Uterus (tissue), 4 donors: Measurements from ENCODE around the gene TXNRD3. TPM values are rescaled to one million over a fixed set of nuclear protein-coding genes. Genes with fewer than 3 reads are reported as not detected.

Experiments used
- DNase-seq, 2 donors: peaks; one replicate each; pipeline ENCODE4 v3.0.0-alpha.2; 2019 to 2020
- H3K27ac ChIP-seq, 2 donors: fragments of 200-600 bp; sonication (generic); 1 replicate in 1 of 2; 2 replicates in 1 of 2; pipeline ENCODE4 v1.5.1; 2016 to 2018
- H3K27me3 ChIP-seq, 2 donors: fragments of 200-600 bp; sonication (generic); one replicate each; pipeline ENCODE4 v1.5.1; 2018 to 2019; ENCODE audit warnings: control low read depth in 1 of 2
- H3K36me3 ChIP-seq, 2 donors: fragments of 200-600 bp; sonication (generic); one replicate each; pipeline ENCODE4 v1.5.1; 2019; ENCODE audit warnings: control low read depth in 1 of 2
- H3K4me1 ChIP-seq, 2 donors: fragments of 200-600 bp; sonication (generic); one replicate each; pipeline ENCODE4 v1.5.1; 2018 to 2019; ENCODE audit warnings: control low read depth in 1 of 2
- H3K4me3 ChIP-seq, 2 donors: fragments of 200-600 bp; sonication (generic); 1 replicate in 1 of 2; 2 replicates in 1 of 2; pipeline ENCODE4 v1.5.1; 2018 to 2019; ENCODE audit warnings: mild to moderate bottlenecking in 1 of 2
- H3K9me3 ChIP-seq, 2 donors: fragments of 200-600 bp; sonication (generic); one replicate each; pipeline ENCODE4 v1.5.1; 2019; ENCODE audit warnings: control low read depth in 1 of 2
- POLR2A ChIP-seq, 2 donors: fragments of 450-650 bp; IDR thresholded peaks; one replicate each; pipeline ENCODE4 v1.6.1; 2016; ENCODE audit warnings: antibody characterized with exemption in 2 of 2, mild to moderate bottlenecking in 1 of 2, moderate library complexity in 1 of 2
- intact Hi-C: fragments of 100-400 bp; cut with DNase I; formaldehyde crosslinking; loops from one replicate; pipeline ENCODE4 v1.15.1; 2023; ENCODE audit warnings: low total_unique reads
- total RNA-seq, 4 donors: library from RNA; depleted of rRNA in 3 of 4; stranded (reverse); fragments of >200 nt in 3 of 4; gene quantifications; one replicate each; pipeline versions ENCODE4 v1.1.0 to v1.2.4, GENCODE V29; 2014 to 2023
- TF ChIP-seq, protein P1 (sequence below), 4 experiments: fragments of 200-600 bp in 2 of 4; fragments of 450-650 bp in 2 of 4; sonication (generic) in 2 of 4; IDR thresholded peaks; one replicate each; pipeline ENCODE4 v1.5.1; 2016 to 2019; ENCODE audit warnings: antibody characterized with exemption in 4 of 4, mild to moderate bottlenecking in 2 of 4, moderate library complexity in 1 of 4
- donor health status: DM: yes; HTN: yes; CAD: no.

Gene TXNRD3
- total RNA-seq = 10 to 100 TPM; 13.8 to 31.2 (median 17.8) TPM

DNA sequence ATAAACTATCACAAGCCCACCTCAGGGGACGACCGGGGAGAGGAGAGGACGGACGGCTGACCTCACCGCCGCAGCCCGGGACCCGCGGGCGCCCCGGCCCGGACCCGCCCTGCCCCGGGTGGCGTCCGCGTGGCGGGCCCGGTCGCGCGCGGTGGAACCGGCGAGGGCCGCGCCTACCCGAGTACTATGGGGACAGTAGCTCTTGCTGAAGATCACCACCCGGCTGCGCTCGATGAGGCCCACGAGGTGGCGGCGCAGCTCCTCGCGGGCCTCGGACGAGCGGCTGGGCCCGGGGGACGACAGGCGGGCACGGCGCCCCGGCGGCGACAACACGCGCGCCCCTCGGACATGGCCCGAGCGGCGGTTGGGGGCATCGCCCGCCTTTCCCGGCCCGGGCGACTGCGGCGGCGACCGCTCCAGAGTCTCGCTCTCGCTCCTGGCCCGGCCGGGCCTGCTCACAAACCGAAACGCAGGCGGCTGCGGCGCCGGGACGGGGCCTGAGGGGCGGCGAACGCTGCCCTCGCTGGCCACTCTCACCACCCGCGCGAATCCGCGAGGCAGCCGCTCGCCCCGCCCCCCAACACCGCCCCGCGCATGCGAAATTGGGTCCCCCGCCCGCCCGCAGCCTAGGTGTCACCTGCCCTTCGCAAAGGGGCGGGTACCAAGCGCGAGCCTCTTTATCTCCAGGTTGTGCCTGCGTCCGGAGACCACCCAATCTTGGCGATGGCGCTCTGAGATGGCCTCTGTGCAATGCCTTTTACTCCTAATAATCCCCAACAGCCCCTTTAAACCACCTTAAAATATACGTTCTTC is at the start of gene TXNRD3:
TSS of gene TXNRD3 (minus strand) at position 554 of the 813 bp plus-strand sequence.
- no peaks in the 10 kb centered on the region for H3K4me1 ChIP-seq
- H3K27me3 ChIP-seq = no peaks in the 10 kb centered on the region
- H3K4me3 ChIP-seq = peak within 1 kb of the TSS; percentile 40 to 83
- H3K36me3 ChIP-seq = no peaks in the 10 kb centered on the region
- intact Hi-C loops = no loop called here
- TF ChIP-seq, protein P1, sequence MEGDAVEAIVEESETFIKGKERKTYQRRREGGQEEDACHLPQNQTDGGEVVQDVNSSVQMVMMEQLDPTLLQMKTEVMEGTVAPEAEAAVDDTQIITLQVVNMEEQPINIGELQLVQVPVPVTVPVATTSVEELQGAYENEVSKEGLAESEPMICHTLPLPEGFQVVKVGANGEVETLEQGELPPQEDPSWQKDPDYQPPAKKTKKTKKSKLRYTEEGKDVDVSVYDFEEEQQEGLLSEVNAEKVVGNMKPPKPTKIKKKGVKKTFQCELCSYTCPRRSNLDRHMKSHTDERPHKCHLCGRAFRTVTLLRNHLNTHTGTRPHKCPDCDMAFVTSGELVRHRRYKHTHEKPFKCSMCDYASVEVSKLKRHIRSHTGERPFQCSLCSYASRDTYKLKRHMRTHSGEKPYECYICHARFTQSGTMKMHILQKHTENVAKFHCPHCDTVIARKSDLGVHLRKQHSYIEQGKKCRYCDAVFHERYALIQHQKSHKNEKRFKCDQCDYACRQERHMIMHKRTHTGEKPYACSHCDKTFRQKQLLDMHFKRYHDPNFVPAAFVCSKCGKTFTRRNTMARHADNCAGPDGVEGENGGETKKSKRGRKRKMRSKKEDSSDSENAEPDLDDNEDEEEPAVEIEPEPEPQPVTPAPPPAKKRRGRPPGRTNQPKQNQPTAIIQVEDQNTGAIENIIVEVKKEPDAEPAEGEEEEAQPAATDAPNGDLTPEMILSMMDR (IDR thresholded peaks at IDR 0.05) = peak in 3 of 4 experiments; percentile 7 to 31 (median 10)
- peak; percentile 42 to 79 for TF ChIP-seq POLR2A (IDR thresholded peaks at IDR 0.05)
- no peaks in the 10 kb centered on the region for H3K9me3 ChIP-seq
- peak within 1 kb of the TSS; percentile 78 to 84 for H3K27ac ChIP-seq
- DNase-seq = peak; percentile 74 to 81

DNA sequence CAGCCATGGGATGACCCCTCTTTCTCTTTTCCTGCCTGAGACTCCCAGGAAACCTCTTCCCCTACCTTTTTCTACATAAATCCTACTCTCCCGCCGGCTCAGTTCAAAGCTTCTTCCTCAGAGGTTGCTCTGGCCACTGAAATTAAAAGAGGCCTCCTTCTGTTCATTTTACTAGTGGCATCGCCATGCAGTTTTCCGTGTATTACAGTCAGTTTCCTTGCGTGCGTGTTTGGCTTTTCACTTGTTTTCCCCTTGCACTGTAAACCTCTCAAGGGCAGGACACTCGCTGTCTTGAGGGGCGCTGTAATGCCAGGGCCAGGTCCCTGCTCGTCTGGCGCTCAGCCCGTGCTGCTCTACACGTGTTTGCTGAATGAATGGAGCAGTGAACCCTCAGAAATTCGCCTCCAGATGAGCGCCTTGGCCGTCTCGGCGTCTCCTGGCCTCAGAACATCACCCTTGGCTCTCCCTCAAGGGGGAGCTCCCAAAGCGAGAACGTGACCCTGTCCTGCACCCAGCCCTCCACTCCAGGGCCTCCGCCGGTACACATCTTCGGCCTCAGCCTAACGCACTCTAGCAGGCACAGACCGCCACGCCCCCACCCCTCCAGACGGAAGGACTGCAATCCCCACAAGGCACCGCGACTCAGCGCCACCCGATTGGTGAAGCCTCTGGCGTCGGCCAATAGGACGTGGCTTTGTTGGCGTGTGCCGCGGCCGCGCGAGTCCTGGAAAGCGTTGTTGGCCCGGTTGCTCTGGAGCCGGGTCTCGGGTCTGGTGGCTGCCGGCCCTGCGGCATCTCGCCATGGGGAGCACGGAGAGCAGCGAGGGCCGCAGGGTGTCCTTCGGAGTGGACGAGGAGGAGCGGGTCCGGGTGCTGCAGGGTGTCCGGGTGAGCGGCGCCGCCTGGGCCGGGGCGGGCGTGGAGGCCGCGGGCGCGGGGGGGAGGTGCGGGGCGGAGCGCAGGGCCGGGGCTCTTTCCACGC is 48.9 kb upstream of the TXNRD3 start, which contains the start of gene CHCHD6:
TSS of gene CHCHD6 (plus strand) at position 729 of the 982 bp plus-strand sequence. CDS start at position 802, 73 bp downstream.
- Histone ChIP-seq H3K27me3 (no peaks in the 10 kb centered on the region), H3K4me1 (peaks cover 0 to 4% of the 10 kb centered on the region in 2 donors), H3K9me3 (no peaks in the 10 kb centered on the region), H3K36me3 (no peaks in the 10 kb centered on the region), H3K27ac (peak within 1 kb of the TSS in 1 of 2 donors; percentile 29), H3K4me3 (peak within 1 kb of the TSS; percentile 51 to 79)
- TF ChIP-seq, protein P1 (IDR thresholded peaks at IDR 0.05) = peak in 1 of 4 experiments; percentile 9
- no peak for TF ChIP-seq POLR2A (IDR thresholded peaks at IDR 0.05)
- peak; percentile 94 for DNase-seq
- intact Hi-C loops = loop anchor here (5.0 kb wide), 1 partner anchor 278 kb away; the partner anchor contains the start of gene PLXNA1

DNA sequence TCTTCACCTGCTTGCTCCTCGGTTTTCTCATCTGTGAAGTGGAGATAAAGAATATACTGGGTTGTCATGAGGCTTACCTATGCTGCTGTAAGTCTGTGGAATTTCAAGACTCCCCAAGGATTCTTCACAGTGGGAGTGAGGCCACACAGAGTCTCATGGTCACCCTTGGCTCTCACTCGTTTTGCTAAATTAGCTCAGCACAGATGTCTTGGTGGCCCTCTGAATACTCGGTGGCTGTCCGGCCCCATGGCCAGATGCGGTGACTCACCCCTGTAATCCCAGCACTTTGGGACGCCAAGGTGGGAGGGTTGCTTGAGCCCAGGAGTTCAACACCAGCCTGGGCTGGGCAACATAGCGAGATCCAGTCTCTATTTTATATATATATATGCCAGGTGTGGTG is 44.1 kb upstream of the TXNRD3 start:
- no peaks in the 10 kb centered on the region for H3K27me3 ChIP-seq
- H3K4me1 ChIP-seq = no peaks in the 10 kb centered on the region
- DNase-seq = no peak
- no peak overlapping the region for H3K4me3 ChIP-seq
- no peaks in the 10 kb centered on the region for H3K9me3 ChIP-seq
- intact Hi-C loops = no loop called here
- no peak for TF ChIP-seq POLR2A (IDR thresholded peaks at IDR 0.05)
- TF ChIP-seq, protein P1 (IDR thresholded peaks at IDR 0.05) = no peak
- no peak overlapping the region for H3K27ac ChIP-seq
- H3K36me3 ChIP-seq = no peaks in the 10 kb centered on the region

DNA sequence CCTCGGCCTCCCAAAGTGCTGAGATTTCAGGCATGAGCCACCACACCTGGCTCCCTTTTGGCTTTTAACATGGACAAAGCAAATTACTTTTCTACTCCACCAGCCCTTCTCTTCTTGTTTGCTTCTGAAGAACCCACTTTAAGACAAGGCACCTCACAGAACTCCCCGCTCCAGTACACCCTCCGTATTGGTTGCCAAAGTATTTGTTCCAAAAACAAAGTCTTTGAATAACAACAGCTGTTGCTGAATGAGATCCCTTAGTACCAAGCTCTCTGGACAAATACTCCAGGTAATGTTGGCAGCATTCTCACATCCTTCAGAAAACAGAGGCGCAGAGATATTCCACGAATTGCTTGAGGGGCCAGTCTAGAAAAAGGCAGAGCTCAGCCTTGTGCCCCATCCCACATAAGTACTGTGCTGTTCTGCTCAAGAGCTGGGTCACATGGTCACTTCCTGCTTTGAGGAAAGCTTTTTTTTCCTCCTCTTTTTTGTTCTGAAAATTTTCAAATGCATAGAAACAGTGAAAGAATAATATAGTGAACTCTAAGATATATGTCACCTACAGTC is 41.9 kb upstream of the TXNRD3 start:
- Histone ChIP-seq H3K4me3 (no peak overlapping the region), H3K36me3 (no peaks in the 10 kb centered on the region), H3K9me3 (no peaks in the 10 kb centered on the region), H3K27me3 (no peaks in the 10 kb centered on the region), H3K27ac (no peak overlapping the region), H3K4me1 (no peaks in the 10 kb centered on the region)
- TF ChIP-seq POLR2A (IDR thresholded peaks at IDR 0.05) = no peak
- TF ChIP-seq, protein P1 (IDR thresholded peaks at IDR 0.05) = no peak
- no peak for DNase-seq
- intact Hi-C loops = no loop called here
